ENCODE measurements around the gene DCAF11. TPM values are rescaled to one million over a fixed set of nuclear protein-coding genes. Genes with fewer than 3 reads are reported as not detected.

Gene DCAF11
- total RNA-seq, 1 donor from 2014 or later: 66.5 TPM

DNA sequence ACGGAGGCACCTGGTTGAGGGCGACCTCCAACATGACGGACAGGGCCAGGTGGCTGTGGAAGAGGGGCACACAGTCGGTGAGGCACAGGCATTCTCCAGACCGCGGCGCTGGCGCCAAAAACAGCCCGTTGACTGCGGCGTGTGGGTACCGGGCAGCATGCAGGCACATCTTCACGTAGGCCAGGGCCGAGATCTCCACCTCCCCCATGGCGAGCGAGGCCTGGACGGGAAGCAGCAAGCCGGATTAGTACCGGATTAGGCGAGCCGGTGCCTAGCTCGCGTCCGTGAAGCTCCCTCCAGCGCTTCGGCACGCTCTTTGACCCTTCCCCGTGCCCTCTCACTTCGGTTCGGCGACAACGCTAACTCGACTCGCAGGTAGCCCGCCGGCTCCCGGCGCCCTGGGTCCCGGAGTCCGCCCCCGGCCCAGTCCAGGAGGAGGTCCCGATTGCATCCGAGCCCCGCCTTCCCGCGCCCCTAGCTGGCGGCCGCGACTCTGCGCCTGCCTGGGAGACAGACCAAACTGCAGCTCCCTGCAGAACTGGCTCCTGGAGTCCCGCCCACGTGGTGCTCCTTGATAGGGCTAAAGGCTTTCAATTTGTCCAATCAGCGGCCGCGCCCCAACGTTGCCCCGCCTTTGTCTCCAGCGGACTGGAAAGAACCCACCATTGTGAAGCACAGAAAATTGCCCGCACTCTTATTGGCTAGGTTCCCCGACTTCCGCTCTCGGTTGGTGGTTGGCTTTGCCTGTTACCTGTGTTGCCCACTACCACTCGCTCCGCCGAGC lies 26.7 kb downstream of the DCAF11 start, which contains the start of gene EMC9:
Gene EMC9 (minus strand): TSS at position 495 of the 784 bp plus-strand sequence. CDS start 287 bp downstream, at position 208.
- Mint-ChIP-seq H3K4me1 (peaks cover 39% of the 10 kb centered on the region), H3K9me3 (no peaks in the 10 kb centered on the region), H3K27me3 (ENCODE audit: insufficient read depth, low read depth) (peaks cover 8% of the 10 kb centered on the region), H3K27ac (peak within 1 kb of the TSS; percentile 76), H3K4me3 (peak within 1 kb of the TSS; percentile 99), H3K36me3 (peaks cover 31% of the 10 kb centered on the region)
- Histone ChIP-seq H3F3A (ENCODE audit: low read depth) (peaks cover 58% of the 10 kb centered on the region), H3K36me3 (no peaks in the 10 kb centered on the region), H3K4me1 (peaks cover 17% of the 10 kb centered on the region), H3K79me2 (ENCODE audit: low read depth) (peaks cover 30% of the 10 kb centered on the region), H3K27me3 (peaks cover 8% of the 10 kb centered on the region), H3K9ac (peak within 1 kb of the TSS; percentile 47), H4K20me1 (ENCODE audit: low read depth) (peaks cover 23% of the 10 kb centered on the region), H3K4me2 (peak within 1 kb of the TSS; percentile 90), H3K27ac (peak within 1 kb of the TSS; percentile 89), H2AFZ (replicated peaks) (peak within 1 kb of the TSS; percentile 60), H3K9me3 (ENCODE audit: low read depth) (no peaks in the 10 kb centered on the region), H3K4me3 (peak within 1 kb of the TSS; percentile 96)
- TF ChIP-seq EZH2 (IDR thresholded peaks at IDR 0.05) (no peak), EZH2phosphoT487 (IDR thresholded peaks at IDR 0.05) (no peak)
- TF ChIP-seq, protein P1, sequence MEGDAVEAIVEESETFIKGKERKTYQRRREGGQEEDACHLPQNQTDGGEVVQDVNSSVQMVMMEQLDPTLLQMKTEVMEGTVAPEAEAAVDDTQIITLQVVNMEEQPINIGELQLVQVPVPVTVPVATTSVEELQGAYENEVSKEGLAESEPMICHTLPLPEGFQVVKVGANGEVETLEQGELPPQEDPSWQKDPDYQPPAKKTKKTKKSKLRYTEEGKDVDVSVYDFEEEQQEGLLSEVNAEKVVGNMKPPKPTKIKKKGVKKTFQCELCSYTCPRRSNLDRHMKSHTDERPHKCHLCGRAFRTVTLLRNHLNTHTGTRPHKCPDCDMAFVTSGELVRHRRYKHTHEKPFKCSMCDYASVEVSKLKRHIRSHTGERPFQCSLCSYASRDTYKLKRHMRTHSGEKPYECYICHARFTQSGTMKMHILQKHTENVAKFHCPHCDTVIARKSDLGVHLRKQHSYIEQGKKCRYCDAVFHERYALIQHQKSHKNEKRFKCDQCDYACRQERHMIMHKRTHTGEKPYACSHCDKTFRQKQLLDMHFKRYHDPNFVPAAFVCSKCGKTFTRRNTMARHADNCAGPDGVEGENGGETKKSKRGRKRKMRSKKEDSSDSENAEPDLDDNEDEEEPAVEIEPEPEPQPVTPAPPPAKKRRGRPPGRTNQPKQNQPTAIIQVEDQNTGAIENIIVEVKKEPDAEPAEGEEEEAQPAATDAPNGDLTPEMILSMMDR (IDR thresholded peaks at IDR 0.05): peak; percentile 46
- peak; percentile 100 for DNase-seq (ENCODE audit: low spot score)

DNA sequence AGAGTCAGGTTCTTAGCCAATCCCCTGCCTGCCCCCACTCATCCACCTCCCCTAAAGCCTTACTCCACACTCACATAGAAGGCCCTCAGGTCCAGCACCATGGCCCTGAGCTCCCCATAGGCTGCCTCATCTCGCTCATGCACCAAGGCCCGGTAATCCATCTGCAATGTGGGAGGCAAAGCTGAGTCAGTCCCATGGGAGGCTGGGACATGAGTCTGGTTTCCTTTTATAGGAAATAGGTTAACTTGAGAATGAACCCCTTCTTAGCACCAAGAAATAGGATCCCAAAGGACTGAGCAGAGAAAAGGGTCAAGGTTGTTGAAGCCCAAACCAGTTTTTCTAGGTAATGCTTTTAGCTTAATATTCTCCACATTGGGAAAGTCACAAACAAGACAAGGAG lies 28.9 kb downstream of the DCAF11 start:
- H3K36me3 ChIP-seq: no peaks in the 10 kb centered on the region
- H4K20me1 ChIP-seq (ENCODE audit: low read depth): peaks cover 32% of the 10 kb centered on the region
- H3K9me3 Mint-ChIP-seq: no peaks in the 10 kb centered on the region
- no peaks in the 10 kb centered on the region for H3K9me3 ChIP-seq (ENCODE audit: low read depth)
- TF ChIP-seq EZH2phosphoT487 (IDR thresholded peaks at IDR 0.05): no peak
- TF ChIP-seq, protein P1 (IDR thresholded peaks at IDR 0.05): no peak
- no peak for TF ChIP-seq EZH2 (IDR thresholded peaks at IDR 0.05)
- H2AFZ ChIP-seq (replicated peaks): no peak overlapping the region
- H3K27me3 Mint-ChIP-seq (ENCODE audit: insufficient read depth, low read depth): peaks cover 6% of the 10 kb centered on the region
- H3K4me2 ChIP-seq: no peak overlapping the region
- DNase-seq (ENCODE audit: low spot score): no peak
- no peak overlapping the region for H3K4me3 ChIP-seq
- H3K27ac ChIP-seq: no peak overlapping the region
- peaks cover 17% of the 10 kb centered on the region for H3K4me1 ChIP-seq
- peaks cover 42% of the 10 kb centered on the region for H3K79me2 ChIP-seq (ENCODE audit: low read depth)
- H3K4me1 Mint-ChIP-seq: peaks cover 37% of the 10 kb centered on the region
- no peaks in the 10 kb centered on the region for H3K27me3 ChIP-seq
- no peak overlapping the region for H3K9ac ChIP-seq
- H3K4me3 Mint-ChIP-seq: peak overlapping the region; percentile 27
- H3K36me3 Mint-ChIP-seq: peaks cover 19% of the 10 kb centered on the region
- H3K27ac Mint-ChIP-seq: peak overlapping the region; percentile 33
- H3F3A ChIP-seq (ENCODE audit: low read depth): peaks cover 42% of the 10 kb centered on the region

DNA sequence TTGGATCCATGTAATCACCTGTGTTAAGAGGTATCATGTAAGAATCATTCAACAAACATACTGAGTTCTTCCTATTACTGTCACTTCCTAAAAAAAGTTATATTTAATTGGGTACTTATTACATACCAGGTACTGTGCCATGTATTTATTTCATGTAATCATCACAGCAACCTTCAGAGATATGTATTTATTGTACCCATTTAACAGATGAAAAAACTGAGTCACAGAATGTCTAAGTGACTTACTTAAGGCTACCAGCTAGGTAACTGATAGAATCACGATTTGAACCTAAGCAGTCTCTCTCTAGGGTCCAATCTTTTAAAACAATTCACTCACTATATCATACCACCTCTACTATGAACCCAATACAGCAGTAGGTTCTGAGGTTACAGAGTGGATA lies 29.9 kb downstream of the DCAF11 start:
- Histone ChIP-seq H4K20me1 (ENCODE audit: low read depth) (peaks cover 27% of the 10 kb centered on the region), H3K9ac (no peak overlapping the region), H3F3A (ENCODE audit: low read depth) (peaks cover 33% of the 10 kb centered on the region), H3K36me3 (no peaks in the 10 kb centered on the region), H3K4me1 (peaks cover 17% of the 10 kb centered on the region), H3K4me2 (no peak overlapping the region), H3K27me3 (no peaks in the 10 kb centered on the region), H2AFZ (replicated peaks) (no peak overlapping the region), H3K4me3 (no peak overlapping the region), H3K27ac (no peak overlapping the region), H3K79me2 (ENCODE audit: low read depth) (peaks cover 46% of the 10 kb centered on the region), H3K9me3 (ENCODE audit: low read depth) (no peaks in the 10 kb centered on the region)
- Mint-ChIP-seq H3K27me3 (ENCODE audit: insufficient read depth, low read depth) (peaks cover 6% of the 10 kb centered on the region), H3K36me3 (peaks cover 9% of the 10 kb centered on the region), H3K27ac (no peak overlapping the region), H3K4me1 (peaks cover 33% of the 10 kb centered on the region), H3K9me3 (no peaks in the 10 kb centered on the region), H3K4me3 (peak overlapping the region; percentile 18)
- TF ChIP-seq EZH2phosphoT487 (IDR thresholded peaks at IDR 0.05) (no peak), EZH2 (IDR thresholded peaks at IDR 0.05) (no peak)
- TF ChIP-seq, protein P1 (IDR thresholded peaks at IDR 0.05): no peak
- no peak for DNase-seq (ENCODE audit: low spot score)

All from neural progenitor cell (in vitro differentiated cells).